GM19328 (cell line): ENCODE results near the gene NFYA.
A peak's percentile ranks its signal among the peaks of the same experiment; 100 is the strongest.

Experiments used
- ATAC-seq: cut with Tn5 transposase; IDR thresholded peaks from one replicate; pipeline ENCODE4 v1.9.1; 2021; ENCODE audit warnings: mild to moderate bottlenecking, moderate library complexity; ENCODE audit not compliant: unreplicated experiment

The NFYA gene

GRCh38 chr6:41071923-41072835 is 595 bp upstream of the NFYA start, which contains the start of gene OARD1:
TSS of gene OARD1 (minus strand) at chr6:41072356. CDS start at chr6:41071634, 722 bp downstream.
- ATAC-seq: peak; percentile 59

- ATAC-seq: peak; percentile 31
Measured at GRCh38 chr6:41073203-41073967, 611 bp downstream of the NFYA start.

GRCh38 chr6:41073968-41074691 is 1.4 kb downstream of the NFYA start:
- no peak for ATAC-seq

- ATAC-seq: no peak
Measured at GRCh38 chr6:41074692-41075436, 2.1 kb downstream of the NFYA start.

- ATAC-seq: no peak
Measured at GRCh38 chr6:41075651-41076626, 3.2 kb downstream of the NFYA start.

- no peak for ATAC-seq
Measured at GRCh38 chr6:41077536-41077935, 4.8 kb downstream of the NFYA start.

- ATAC-seq: no peak
Measured at GRCh38 chr6:41078101-41078500, 5.3 kb downstream of the NFYA start.

- no peak for ATAC-seq
Measured at GRCh38 chr6:41079080-41079479, 6.3 kb downstream of the NFYA start.

GRCh38 chr6:41080621-41081020 is 7.8 kb downstream of the NFYA start:
- ATAC-seq: no peak

- ATAC-seq: no peak
Measured at GRCh38 chr6:41083072-41083471, 10.3 kb downstream of the NFYA start.

- no peak for ATAC-seq
Measured at GRCh38 chr6:41085182-41085581, 12.4 kb downstream of the NFYA start.

GRCh38 chr6:41088451-41088850 is 15.7 kb downstream of the NFYA start:
- ATAC-seq: no peak

- ATAC-seq: no peak
Measured at GRCh38 chr6:41090841-41091761, 18.3 kb downstream of the NFYA start.

- no peak for ATAC-seq
Measured at GRCh38 chr6:41092421-41093140, 19.8 kb downstream of the NFYA start.

GRCh38 chr6:41093729-41094128 is 21.0 kb downstream of the NFYA start:
- ATAC-seq: no peak

- no peak for ATAC-seq
Measured at GRCh38 chr6:41097467-41098090, 24.8 kb downstream of the NFYA start.

- ATAC-seq: no peak
Measured at GRCh38 chr6:41098366-41098765, 25.6 kb downstream of the NFYA start.
